OCI-LY3 (cell line): ENCODE measurements around the gene MGP.

Experiments
- CTCF ChIP-seq: fragments of 200-600, 300-600 bp; sonication (generic); IDR thresholded peaks from 2 replicates; pipeline ENCODE4 v1.5.1; 2014; ENCODE audit warnings: antibody characterized with exemption, low read length, low read depth
- EZH2phosphoT487 ChIP-seq: fragments of 200-600 bp; shearing (Covaris generic); IDR thresholded peaks from 2 replicates; pipeline ENCODE4 v1.6.1; 2018; ENCODE audit warnings: antibody characterized with exemption, mixed run types, low read depth

DNA sequence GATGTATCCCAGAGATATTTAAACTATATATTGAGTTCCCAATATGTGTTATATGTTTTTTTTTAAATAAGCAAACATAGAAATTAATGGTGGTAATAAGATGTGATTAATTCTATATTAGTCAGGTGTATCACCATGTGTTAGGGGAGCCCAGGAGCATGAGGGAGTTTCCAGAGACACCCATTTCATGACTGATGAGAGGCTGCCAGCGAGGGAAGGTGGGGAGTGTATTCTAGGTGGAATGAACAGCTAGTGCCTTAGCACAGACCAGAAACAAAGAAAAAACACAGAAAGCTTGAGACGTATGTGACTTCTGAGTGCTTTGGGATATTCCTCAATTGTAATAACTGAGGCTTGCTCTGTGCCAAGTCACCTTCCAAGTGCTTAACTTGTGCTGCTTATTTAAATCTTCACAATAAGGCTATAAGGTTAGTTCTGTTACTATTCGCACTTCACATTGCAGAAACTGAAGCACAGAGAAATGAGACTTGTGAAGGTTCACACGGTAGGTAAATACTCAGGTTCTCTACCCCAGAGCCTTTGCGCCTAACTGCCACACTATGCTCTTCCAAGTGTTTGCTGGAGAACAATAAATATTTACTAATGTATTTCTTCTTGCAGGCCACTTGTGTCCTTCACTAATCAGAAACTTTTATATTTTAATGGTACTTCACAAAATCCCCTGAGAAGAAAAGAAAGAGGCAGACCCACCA lies 17.9 kb upstream of the MGP start:
- TF ChIP-seq CTCF: no peak
- TF ChIP-seq EZH2phosphoT487: no peak
